GM18858 (cell line): ENCODE measurements around the gene PKNOX2.

Experiments used
- ATAC-seq: cut with Tn5 transposase; IDR thresholded peaks from one replicate; pipeline ENCODE4 v1.9.1; 2021; ENCODE audit not compliant: unreplicated experiment

Gene PKNOX2

GRCh38 chr11:125332821-125333220 is 168.3 kb downstream of the PKNOX2 start:
- ATAC-seq: no peak

GRCh38 chr11:125333354-125334073 is 169.0 kb downstream of the PKNOX2 start:
- ATAC-seq: no peak

GRCh38 chr11:125335106-125335505 is 170.6 kb downstream of the PKNOX2 start:
- no peak for ATAC-seq

GRCh38 chr11:125337836-125338834 is 173.6 kb downstream of the PKNOX2 start:
- ATAC-seq: no peak

- no peak for ATAC-seq
Observed at GRCh38 chr11:125338886-125339811, 174.6 kb downstream of the PKNOX2 start.

GRCh38 chr11:125341676-125342075 is 177.1 kb downstream of the PKNOX2 start:
- ATAC-seq: no peak

- no peak for ATAC-seq
Observed at GRCh38 chr11:125342281-125342930, 177.9 kb downstream of the PKNOX2 start.

GRCh38 chr11:125343086-125343717 is 178.7 kb downstream of the PKNOX2 start:
- ATAC-seq: no peak

GRCh38 chr11:125343718-125344131 is 179.2 kb downstream of the PKNOX2 start:
- ATAC-seq: no peak

GRCh38 chr11:125344846-125345420 is 180.4 kb downstream of the PKNOX2 start:
- no peak for ATAC-seq

- ATAC-seq: no peak
Observed at GRCh38 chr11:125345421-125346178, 181.0 kb downstream of the PKNOX2 start.

GRCh38 chr11:125346179-125346530 is 181.6 kb downstream of the PKNOX2 start:
- ATAC-seq: no peak

GRCh38 chr11:125346565-125347260 is 182.2 kb downstream of the PKNOX2 start:
- no peak for ATAC-seq

GRCh38 chr11:125347261-125347585 is 182.7 kb downstream of the PKNOX2 start:
- ATAC-seq: no peak

GRCh38 chr11:125348141-125348651 is 183.6 kb downstream of the PKNOX2 start:
- ATAC-seq: no peak

- ATAC-seq: no peak
Observed at GRCh38 chr11:125348674-125349309, 184.2 kb downstream of the PKNOX2 start.

- ATAC-seq: no peak
Observed at GRCh38 chr11:125350206-125351032, 185.9 kb downstream of the PKNOX2 start.
